Kidney (tissue), 14 donors: ENCODE measurements around the gene FAM89B. TPM values are rescaled to one million over a fixed set of nuclear protein-coding genes. Genes with fewer than 3 reads are reported as not detected.

Experiments used
- DNase-seq, 5 donors: peaks; one replicate each; pipeline ENCODE4 v3.0.0-alpha.2; 2013 to 2020
- FAIRE-seq: peaks from 2 replicates; lab custom pipeline; 2012; peaks lifted over from hg19 to GRCh38; lab: Jason Lieb, UNC
- H3K27ac ChIP-seq, 2 donors: one replicate each; pipeline ENCODE4 v1.7.0; 2013; ENCODE audit warnings: low read depth in 2 of 2, low read length in 2 of 2, inconsistent platforms in 1 of 2
- H3K27me3 ChIP-seq: one replicate; pipeline ENCODE4 v1.7.1; 2013; ENCODE audit warnings: low read length, inconsistent platforms; ENCODE audit not compliant: control insufficient read depth, insufficient read depth
- H3K36me3 ChIP-seq, 3 donors: one replicate each; pipeline versions ENCODE4 v1.7.0 to v1.7.1; 2013; ENCODE audit warnings: low read length in 3 of 3, control low read depth in 1 of 3, inconsistent platforms in 1 of 3; ENCODE audit not compliant: insufficient read depth in 3 of 3, control insufficient read depth in 2 of 3
- H3K4me1 ChIP-seq, 3 donors: one replicate each; pipeline versions ENCODE4 v1.7.0 to v1.7.1; 2013; ENCODE audit warnings: low read length in 3 of 3, inconsistent platforms in 1 of 3, low read depth in 1 of 3; ENCODE audit not compliant: control insufficient read depth in 2 of 3, insufficient read depth in 2 of 3
- H3K4me3 ChIP-seq, 3 donors: one replicate each; pipeline versions ENCODE4 v1.7.0 to v1.8.1; 2013; ENCODE audit warnings: low read length in 3 of 3, control low read depth in 1 of 3, inconsistent platforms in 1 of 3
- H3K9ac ChIP-seq, 3 donors: one replicate each; pipeline versions ENCODE4 v1.7.0 to v1.7.1; 2013; ENCODE audit warnings: low read length in 3 of 3, control low read depth in 1 of 3, inconsistent platforms in 1 of 3
- H3K9me3 ChIP-seq, 3 donors: one replicate each; pipeline versions ENCODE4 v1.7.0 to v1.7.1; 2013; ENCODE audit warnings: low read length in 3 of 3, control low read depth in 1 of 3, inconsistent platforms in 1 of 3; ENCODE audit not compliant: control insufficient read depth in 2 of 3, insufficient read depth in 1 of 3
- intact Hi-C: fragments of 100-400 bp; cut with DNase I; formaldehyde crosslinking; loops from one replicate; pipeline ENCODE4 v1.11.1; 2022
- polyA plus RNA-seq: library from polyadenylated mRNA; stranded (reverse); fragments of 350-450 nt; fragmentation: Illumina TruSeq; extraction: RNeasy Lipid Tissue Mini Kit (QIAGEN cat#74804); gene quantifications from one replicate; pipeline ENCODE4 v1.2.3, GENCODE V29; 2014; ENCODE audit warnings: low read depth, low replicate concordance; ENCODE audit not compliant: insufficient read depth
- total RNA-seq: library from RNA; stranded (reverse); fragmentation: NEBNext Ultra II Directional; extraction: Animal tissue kit (Norgen Biotek cat#: 25700); gene quantifications from one replicate; pipeline ENCODE4 v1.2.1, GENCODE V29; 2021
- TF ChIP-seq, protein P1 (sequence below): IDR thresholded peaks from 3 replicates; pipeline ENCODE4 v1.5.1; 2012; ENCODE audit warnings: mild to moderate bottlenecking, moderate library complexity, borderline replicate concordance; ENCODE audit not compliant: insufficient read depth; ENCODE audit errors: extremely low read depth
- donor health status: control.
- donor health status: control.
- donor health status: control.
- donor health status: control.
- donor health status: control.
- donor health status: DM: yes; HTN: yes; CAD: no.
- donor health status: Normal renal cell carcinoma (clear cell type).

FAM89B gene
- total and polyA plus RNA-seq, 2 donors from 2014 or later, result 33.5 to 36.7 TPM

DNA sequence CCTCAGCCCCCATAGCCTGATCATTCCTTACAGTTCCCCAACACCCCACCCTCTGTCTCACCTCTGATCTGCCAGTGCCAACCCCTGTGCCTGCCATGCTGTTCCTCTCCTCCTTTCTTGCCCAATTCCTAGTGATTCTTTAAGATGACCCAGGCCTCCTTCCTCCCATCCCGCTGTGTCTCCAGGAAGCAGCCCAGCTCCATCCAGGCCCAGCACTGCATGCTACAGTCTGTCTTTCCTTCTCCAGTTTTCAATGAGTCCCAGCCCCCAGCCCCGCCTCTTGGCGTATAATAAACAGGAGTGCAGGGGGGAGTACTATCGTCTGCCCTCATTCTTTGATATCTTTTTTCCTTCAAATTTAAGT, 26.5 kb upstream of the FAM89B start:
- H3K9ac ChIP-seq, result peak overlapping the region in 2 of 3 donors; percentile 33 to 40
- peaks cover 0 to 2% (median 0%) of the 10 kb centered on the region in 3 donors for H3K36me3 ChIP-seq
- FAIRE-seq, result no peak
- H3K9me3 ChIP-seq, result no peaks in the 10 kb centered on the region
- no peak for DNase-seq
- peak overlapping the region; percentile 22 to 59 for H3K27ac ChIP-seq
- intact Hi-C loops, result no loop called here
- H3K4me1 ChIP-seq, result peaks cover 0 to 14% (median 6%) of the 10 kb centered on the region in 3 donors
- peak overlapping the region; percentile 26 to 64 (median 61) for H3K4me3 ChIP-seq
- H3K27me3 ChIP-seq, result no peaks in the 10 kb centered on the region
- TF ChIP-seq, protein P1, sequence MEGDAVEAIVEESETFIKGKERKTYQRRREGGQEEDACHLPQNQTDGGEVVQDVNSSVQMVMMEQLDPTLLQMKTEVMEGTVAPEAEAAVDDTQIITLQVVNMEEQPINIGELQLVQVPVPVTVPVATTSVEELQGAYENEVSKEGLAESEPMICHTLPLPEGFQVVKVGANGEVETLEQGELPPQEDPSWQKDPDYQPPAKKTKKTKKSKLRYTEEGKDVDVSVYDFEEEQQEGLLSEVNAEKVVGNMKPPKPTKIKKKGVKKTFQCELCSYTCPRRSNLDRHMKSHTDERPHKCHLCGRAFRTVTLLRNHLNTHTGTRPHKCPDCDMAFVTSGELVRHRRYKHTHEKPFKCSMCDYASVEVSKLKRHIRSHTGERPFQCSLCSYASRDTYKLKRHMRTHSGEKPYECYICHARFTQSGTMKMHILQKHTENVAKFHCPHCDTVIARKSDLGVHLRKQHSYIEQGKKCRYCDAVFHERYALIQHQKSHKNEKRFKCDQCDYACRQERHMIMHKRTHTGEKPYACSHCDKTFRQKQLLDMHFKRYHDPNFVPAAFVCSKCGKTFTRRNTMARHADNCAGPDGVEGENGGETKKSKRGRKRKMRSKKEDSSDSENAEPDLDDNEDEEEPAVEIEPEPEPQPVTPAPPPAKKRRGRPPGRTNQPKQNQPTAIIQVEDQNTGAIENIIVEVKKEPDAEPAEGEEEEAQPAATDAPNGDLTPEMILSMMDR, result no peak

DNA sequence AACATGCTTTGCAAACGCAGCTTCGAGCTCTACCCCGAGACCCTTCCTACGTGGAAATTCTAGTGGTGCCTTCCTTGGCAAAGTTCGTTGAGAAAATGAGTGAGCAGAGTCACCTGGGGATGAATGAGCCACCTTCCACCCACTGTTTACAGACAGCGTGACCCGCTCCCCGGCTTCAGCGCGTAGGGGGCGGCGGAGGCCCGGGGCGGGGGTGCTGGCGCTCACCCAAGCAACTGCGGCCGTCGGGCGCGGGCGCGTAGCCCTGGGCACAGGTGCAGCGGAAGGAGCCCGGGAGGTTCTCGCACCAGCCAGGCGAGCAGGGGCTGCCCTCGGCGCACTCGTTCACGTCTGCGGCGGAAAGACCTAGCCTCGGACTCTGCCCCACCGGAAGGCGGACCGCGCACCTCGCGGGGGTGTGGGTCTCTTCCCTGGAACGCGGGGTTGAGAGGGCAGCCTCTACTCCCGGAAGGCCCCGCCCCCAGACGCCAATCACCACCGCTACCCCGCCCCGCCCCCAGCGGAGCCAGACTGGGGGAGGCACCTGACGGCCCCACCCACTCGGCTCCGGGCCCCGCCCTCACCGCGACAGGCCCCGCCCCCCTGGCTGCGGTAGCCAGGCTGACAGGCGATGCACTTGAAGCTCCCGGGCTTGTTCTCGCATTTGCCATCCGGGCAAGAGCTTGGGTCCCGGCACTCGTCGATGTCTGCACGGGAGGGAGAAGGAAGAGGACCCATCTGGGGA, 25.9 kb upstream of the FAM89B start:
- Histone ChIP-seq H3K27ac (peak overlapping the region; percentile 51 to 59), H3K27me3 (no peaks in the 10 kb centered on the region), H3K4me3 (peak overlapping the region; percentile 26 to 64 (median 61)), H3K9me3 (no peaks in the 10 kb centered on the region), H3K9ac (peak overlapping the region in 1 of 3 donors; percentile 33), H3K4me1 (peaks cover 0 to 11% (median 1%) of the 10 kb centered on the region in 3 donors), H3K36me3 (peaks cover 0 to 2% (median 0%) of the 10 kb centered on the region in 3 donors)
- FAIRE-seq, result no peak
- intact Hi-C loops, result no loop called here
- DNase-seq, result peak; percentile 87 to 97 (median 93)
- TF ChIP-seq, protein P1, result no peak

DNA sequence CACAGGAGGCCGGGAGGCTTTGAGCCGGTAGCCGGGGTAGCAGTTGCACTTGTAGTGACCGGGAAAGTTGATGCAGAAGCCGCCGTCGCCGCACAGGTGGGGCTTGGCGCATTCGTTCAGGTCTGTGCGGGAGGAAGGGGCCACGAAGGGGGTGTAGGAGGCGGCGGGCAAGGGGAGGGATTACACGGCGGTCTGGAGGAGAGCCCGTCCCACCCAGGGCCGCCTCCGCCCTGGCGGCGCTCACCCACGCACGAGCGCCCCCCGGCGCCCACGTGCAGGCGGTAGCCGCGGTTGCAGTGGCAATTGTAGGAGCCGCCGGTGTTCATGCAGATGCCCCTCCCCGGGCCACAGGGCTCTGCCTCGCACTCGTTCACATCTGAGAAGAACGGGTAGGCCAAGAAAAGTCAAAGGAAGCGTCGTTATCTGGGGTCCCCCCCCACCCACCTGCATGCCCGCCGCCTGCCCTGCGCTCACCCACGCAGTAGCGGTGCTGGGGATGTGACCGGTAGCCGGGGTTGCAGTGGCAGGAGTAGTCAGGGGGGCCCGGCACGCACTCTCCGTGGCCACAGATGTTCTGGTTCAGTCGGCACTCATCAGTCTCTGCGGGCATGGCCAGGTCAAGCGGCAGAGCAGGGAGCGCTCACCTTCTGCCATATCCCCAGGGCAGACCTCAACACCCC, 24.8 kb upstream of the FAM89B start:
- Histone ChIP-seq H3K36me3 (peaks cover 0 to 2% (median 0%) of the 10 kb centered on the region in 3 donors), H3K9me3 (no peaks in the 10 kb centered on the region), H3K27me3 (no peaks in the 10 kb centered on the region), H3K27ac (no peak overlapping the region), H3K9ac (no peak overlapping the region), H3K4me3 (no peak overlapping the region), H3K4me1 (peaks cover 0 to 18% (median 4%) of the 10 kb centered on the region in 3 donors)
- DNase-seq (peak in 4 of 5 donors; percentile 35 to 80 (median 62)), FAIRE-seq (no peak)
- TF ChIP-seq, protein P1, result no peak
- intact Hi-C loops, result no loop called here
